Osteocyte (in vitro differentiated cells): ENCODE data around the gene NBEA. TPM values are rescaled to one million over a fixed set of nuclear protein-coding genes. Genes with fewer than 3 reads are reported as not detected.
A peak's percentile ranks its signal among the peaks of the same experiment; 100 is the strongest.

Source experiments
- DNase-seq: peaks from one replicate; pipeline ENCODE4 v3.0.0; 2021; ENCODE audit warnings: mixed read lengths; ENCODE audit not compliant: unreplicated experiment; ENCODE audit errors: extremely low spot score
- H3K27ac Mint-ChIP-seq: one replicate; pipeline ENCODE4 v1.8.0; 2021; ENCODE audit warnings: mild to moderate bottlenecking, mixed read lengths; ENCODE audit not compliant: unreplicated experiment
- H3K27me3 Mint-ChIP-seq: one replicate; pipeline ENCODE4 v1.8.0; 2021; ENCODE audit warnings: mixed read lengths; ENCODE audit not compliant: unreplicated experiment
- H3K36me3 Mint-ChIP-seq: one replicate; pipeline ENCODE4 v1.8.0; 2021; ENCODE audit warnings: mixed read lengths; ENCODE audit not compliant: unreplicated experiment
- H3K4me1 Mint-ChIP-seq: one replicate; pipeline ENCODE4 v1.8.0; 2021; ENCODE audit warnings: mixed read lengths; ENCODE audit not compliant: unreplicated experiment
- H3K4me3 Mint-ChIP-seq: one replicate; pipeline ENCODE4 v1.8.0; 2021; ENCODE audit warnings: mild to moderate bottlenecking, moderate library complexity, mixed read lengths; ENCODE audit not compliant: unreplicated experiment
- H3K9me3 Mint-ChIP-seq: one replicate; pipeline ENCODE4 v1.8.0; 2021; ENCODE audit warnings: mixed read lengths; ENCODE audit not compliant: unreplicated experiment
- total RNA-seq: library from RNA; stranded (reverse); gene quantifications from 2 replicates; pipeline ENCODE4 v1.2.1, GENCODE V29; 2021
- TF ChIP-seq, protein P1 (sequence below): fragments of 200-600 bp; sonication (generic); IDR thresholded peaks from 2 replicates; pipeline ENCODE4 v1.5.0; 2021; ENCODE audit warnings: antibody characterized with exemption, mild to moderate bottlenecking, moderate library complexity

NBEA gene
- total RNA-seq, 1 donor from 2014 or later = 10.9 TPM

GRCh38 chr13:35631666-35632065, 689.6 kb downstream of the NBEA start:
- TF ChIP-seq, protein P1, sequence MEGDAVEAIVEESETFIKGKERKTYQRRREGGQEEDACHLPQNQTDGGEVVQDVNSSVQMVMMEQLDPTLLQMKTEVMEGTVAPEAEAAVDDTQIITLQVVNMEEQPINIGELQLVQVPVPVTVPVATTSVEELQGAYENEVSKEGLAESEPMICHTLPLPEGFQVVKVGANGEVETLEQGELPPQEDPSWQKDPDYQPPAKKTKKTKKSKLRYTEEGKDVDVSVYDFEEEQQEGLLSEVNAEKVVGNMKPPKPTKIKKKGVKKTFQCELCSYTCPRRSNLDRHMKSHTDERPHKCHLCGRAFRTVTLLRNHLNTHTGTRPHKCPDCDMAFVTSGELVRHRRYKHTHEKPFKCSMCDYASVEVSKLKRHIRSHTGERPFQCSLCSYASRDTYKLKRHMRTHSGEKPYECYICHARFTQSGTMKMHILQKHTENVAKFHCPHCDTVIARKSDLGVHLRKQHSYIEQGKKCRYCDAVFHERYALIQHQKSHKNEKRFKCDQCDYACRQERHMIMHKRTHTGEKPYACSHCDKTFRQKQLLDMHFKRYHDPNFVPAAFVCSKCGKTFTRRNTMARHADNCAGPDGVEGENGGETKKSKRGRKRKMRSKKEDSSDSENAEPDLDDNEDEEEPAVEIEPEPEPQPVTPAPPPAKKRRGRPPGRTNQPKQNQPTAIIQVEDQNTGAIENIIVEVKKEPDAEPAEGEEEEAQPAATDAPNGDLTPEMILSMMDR = no peak
- peaks cover 6% of the 10 kb centered on the region for H3K4me1 Mint-ChIP-seq
- H3K27ac Mint-ChIP-seq = no peak overlapping the region
- H3K27me3 Mint-ChIP-seq = no peaks in the 10 kb centered on the region
- H3K4me3 Mint-ChIP-seq = no peak overlapping the region
- no peaks in the 10 kb centered on the region for H3K9me3 Mint-ChIP-seq
- no peaks in the 10 kb centered on the region for H3K36me3 Mint-ChIP-seq
- no peak for DNase-seq

DNA sequence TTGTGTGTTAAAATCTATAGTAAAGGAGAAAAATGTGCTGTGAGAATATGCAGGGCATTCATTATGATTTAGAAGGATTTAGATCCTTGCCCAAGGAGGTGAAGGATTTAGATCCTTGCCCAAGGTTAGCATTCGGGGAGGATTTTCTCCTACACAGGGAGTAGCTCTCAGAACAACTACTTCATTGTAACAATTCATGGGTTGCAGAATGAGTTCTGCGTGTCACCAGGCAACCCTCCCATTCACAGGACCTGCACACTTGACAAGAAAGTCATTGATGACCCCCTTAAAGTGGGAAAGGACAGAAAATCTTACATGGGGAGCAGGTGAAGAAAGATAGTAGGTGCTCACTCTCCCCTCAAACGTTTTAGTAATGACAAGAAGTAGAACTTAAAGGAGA, 701.6 kb downstream of the NBEA start:
- Mint-ChIP-seq H3K4me1 (peaks cover 12% of the 10 kb centered on the region), H3K4me3 (no peak overlapping the region), H3K36me3 (no peaks in the 10 kb centered on the region), H3K27me3 (no peaks in the 10 kb centered on the region), H3K27ac (no peak overlapping the region), H3K9me3 (no peaks in the 10 kb centered on the region)
- no peak for DNase-seq
- TF ChIP-seq, protein P1 = no peak

GRCh38 chr13:35646056-35646774, 704.1 kb downstream of the NBEA start:
- DNase-seq = no peak
- no peaks in the 10 kb centered on the region for H3K9me3 Mint-ChIP-seq
- H3K27ac Mint-ChIP-seq = no peak overlapping the region
- H3K27me3 Mint-ChIP-seq = no peaks in the 10 kb centered on the region
- TF ChIP-seq, protein P1 = no peak
- H3K4me3 Mint-ChIP-seq = no peak overlapping the region
- peaks cover 17% of the 10 kb centered on the region for H3K4me1 Mint-ChIP-seq
- peaks cover 3% of the 10 kb centered on the region for H3K36me3 Mint-ChIP-seq

DNA sequence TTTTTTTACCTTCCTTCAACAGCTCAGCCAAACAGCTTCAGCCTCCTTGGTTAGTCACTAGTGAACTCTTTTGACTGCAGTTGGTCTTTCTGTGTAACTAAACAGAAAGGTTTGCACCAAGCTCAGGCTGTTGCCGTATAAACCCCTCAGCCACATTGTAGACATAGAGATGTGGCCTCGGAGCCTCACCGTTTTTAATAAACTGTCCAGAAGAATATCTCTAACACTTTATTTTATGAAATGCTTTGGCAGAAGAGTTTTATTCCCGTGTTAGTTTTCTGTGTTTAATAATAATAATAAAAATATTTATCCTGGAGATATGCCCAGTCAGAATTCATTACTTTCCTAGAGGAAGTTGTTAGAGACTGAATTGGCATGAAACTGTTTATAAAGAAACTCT, 706.1 kb downstream of the NBEA start:
- peak overlapping the region; percentile 80 for H3K27ac Mint-ChIP-seq
- H3K36me3 Mint-ChIP-seq = peaks cover 7% of the 10 kb centered on the region
- no peaks in the 10 kb centered on the region for H3K9me3 Mint-ChIP-seq
- TF ChIP-seq, protein P1 = no peak
- no peak overlapping the region for H3K4me3 Mint-ChIP-seq
- peaks cover 15% of the 10 kb centered on the region for H3K4me1 Mint-ChIP-seq
- DNase-seq = no peak
- no peaks in the 10 kb centered on the region for H3K27me3 Mint-ChIP-seq

GRCh38 chr13:35649162-35649561, 707.1 kb downstream of the NBEA start:
- DNase-seq = no peak

More at GRCh38 chr13:35649162-35649561, 707.1 kb downstream of the NBEA start:
- Mint-ChIP-seq H3K4me1 (peaks cover 12% of the 10 kb centered on the region), H3K36me3 (peaks cover 7% of the 10 kb centered on the region), H3K4me3 (no peak overlapping the region), H3K27ac (no peak overlapping the region), H3K9me3 (no peaks in the 10 kb centered on the region), H3K27me3 (no peaks in the 10 kb centered on the region)
- TF ChIP-seq, protein P1 = no peak
